ENCODE results near the gene TECPR1.

Gene TECPR1

GRCh38 chr7:98248156-98248555 lies 3.9 kb downstream of the TECPR1 start:
- no peak for TF ChIP-seq TEAD4 (IDR thresholded peaks at IDR 0.05)
- no peak for TF ChIP-seq TCF12 (IDR thresholded peaks at IDR 0.05; ENCODE audit: low read depth)
- TF ChIP-seq MAX (IDR thresholded peaks at IDR 0.05) = no peak
- no peak for TF ChIP-seq YY1 (IDR thresholded peaks at IDR 0.05; ENCODE audit: low read depth)
- TF ChIP-seq CEBPB (IDR thresholded peaks at IDR 0.05) = no peak
- no peak for TF ChIP-seq EGR1 (IDR thresholded peaks at IDR 0.05)
- no peak for TF ChIP-seq EP300 (IDR thresholded peaks at IDR 0.05; ENCODE audit: borderline replicate concordance)
- no peak for TF ChIP-seq NFIC (IDR thresholded peaks at IDR 0.05)
- no peak for TF ChIP-seq USF1 (IDR thresholded peaks at IDR 0.05)
- TF ChIP-seq, protein P1, sequence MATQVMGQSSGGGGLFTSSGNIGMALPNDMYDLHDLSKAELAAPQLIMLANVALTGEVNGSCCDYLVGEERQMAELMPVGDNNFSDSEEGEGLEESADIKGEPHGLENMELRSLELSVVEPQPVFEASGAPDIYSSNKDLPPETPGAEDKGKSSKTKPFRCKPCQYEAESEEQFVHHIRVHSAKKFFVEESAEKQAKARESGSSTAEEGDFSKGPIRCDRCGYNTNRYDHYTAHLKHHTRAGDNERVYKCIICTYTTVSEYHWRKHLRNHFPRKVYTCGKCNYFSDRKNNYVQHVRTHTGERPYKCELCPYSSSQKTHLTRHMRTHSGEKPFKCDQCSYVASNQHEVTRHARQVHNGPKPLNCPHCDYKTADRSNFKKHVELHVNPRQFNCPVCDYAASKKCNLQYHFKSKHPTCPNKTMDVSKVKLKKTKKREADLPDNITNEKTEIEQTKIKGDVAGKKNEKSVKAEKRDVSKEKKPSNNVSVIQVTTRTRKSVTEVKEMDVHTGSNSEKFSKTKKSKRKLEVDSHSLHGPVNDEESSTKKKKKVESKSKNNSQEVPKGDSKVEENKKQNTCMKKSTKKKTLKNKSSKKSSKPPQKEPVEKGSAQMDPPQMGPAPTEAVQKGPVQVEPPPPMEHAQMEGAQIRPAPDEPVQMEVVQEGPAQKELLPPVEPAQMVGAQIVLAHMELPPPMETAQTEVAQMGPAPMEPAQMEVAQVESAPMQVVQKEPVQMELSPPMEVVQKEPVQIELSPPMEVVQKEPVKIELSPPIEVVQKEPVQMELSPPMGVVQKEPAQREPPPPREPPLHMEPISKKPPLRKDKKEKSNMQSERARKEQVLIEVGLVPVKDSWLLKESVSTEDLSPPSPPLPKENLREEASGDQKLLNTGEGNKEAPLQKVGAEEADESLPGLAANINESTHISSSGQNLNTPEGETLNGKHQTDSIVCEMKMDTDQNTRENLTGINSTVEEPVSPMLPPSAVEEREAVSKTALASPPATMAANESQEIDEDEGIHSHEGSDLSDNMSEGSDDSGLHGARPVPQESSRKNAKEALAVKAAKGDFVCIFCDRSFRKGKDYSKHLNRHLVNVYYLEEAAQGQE (IDR thresholded peaks at IDR 0.05; ENCODE audit: low read depth) = no peak
- TF ChIP-seq TAF1 (IDR thresholded peaks at IDR 0.05; ENCODE audit: low read depth) = no peak
- no peak for TF ChIP-seq CREB1 (IDR thresholded peaks at IDR 0.05; ENCODE audit: low read depth)
- TF ChIP-seq ZBTB7A (IDR thresholded peaks at IDR 0.05; ENCODE audit: low read depth) = no peak
- no peak for TF ChIP-seq FOXM1 (IDR thresholded peaks at IDR 0.05; ENCODE audit: borderline replicate concordance, low read depth)
- TF ChIP-seq RAD21 (IDR thresholded peaks at IDR 0.05; ENCODE audit: low read depth) = no peak

GRCh38 chr7:98244871-98245270 lies 7.2 kb downstream of the TECPR1 start:
- no peak for TF ChIP-seq FOXM1 (IDR thresholded peaks at IDR 0.05; ENCODE audit: borderline replicate concordance, low read depth)
- no peak for TF ChIP-seq CEBPB (IDR thresholded peaks at IDR 0.05)
- TF ChIP-seq EGR1 (IDR thresholded peaks at IDR 0.05) = no peak
- no peak for TF ChIP-seq TCF12 (IDR thresholded peaks at IDR 0.05; ENCODE audit: low read depth)
- no peak for TF ChIP-seq TAF1 (IDR thresholded peaks at IDR 0.05; ENCODE audit: low read depth)
- TF ChIP-seq NFIC (IDR thresholded peaks at IDR 0.05) = no peak
- TF ChIP-seq EP300 (IDR thresholded peaks at IDR 0.05; ENCODE audit: borderline replicate concordance) = no peak
- TF ChIP-seq USF1 (IDR thresholded peaks at IDR 0.05) = no peak
- TF ChIP-seq, protein P1 (IDR thresholded peaks at IDR 0.05; ENCODE audit: low read depth) = no peak
- TF ChIP-seq ZBTB7A (IDR thresholded peaks at IDR 0.05; ENCODE audit: low read depth) = no peak
- TF ChIP-seq TEAD4 (IDR thresholded peaks at IDR 0.05) = no peak
- no peak for TF ChIP-seq CREB1 (IDR thresholded peaks at IDR 0.05; ENCODE audit: low read depth)
- no peak for TF ChIP-seq RAD21 (IDR thresholded peaks at IDR 0.05; ENCODE audit: low read depth)
- no peak for TF ChIP-seq YY1 (IDR thresholded peaks at IDR 0.05; ENCODE audit: low read depth)
- no peak for TF ChIP-seq MAX (IDR thresholded peaks at IDR 0.05)

DNA sequence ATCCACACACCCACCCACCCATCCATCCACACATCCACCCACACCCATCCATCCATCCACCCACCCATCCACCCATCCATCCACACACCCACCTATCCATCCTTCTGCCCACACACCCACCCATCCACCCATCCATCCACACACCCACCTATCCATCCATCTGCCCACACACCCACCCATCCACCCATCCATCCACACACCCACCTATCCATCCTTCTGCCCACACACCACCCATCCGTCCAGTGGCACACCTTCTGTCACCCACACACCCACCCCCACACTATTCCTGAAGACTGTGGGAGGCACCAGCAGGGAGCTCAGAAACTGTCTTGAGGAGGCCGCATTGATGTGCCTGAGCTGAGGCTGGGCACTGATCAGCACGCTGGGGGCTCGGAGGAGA lies 9.1 kb downstream of the TECPR1 start:
- TF ChIP-seq MAX (IDR thresholded peaks at IDR 0.05) = no peak

DNA sequence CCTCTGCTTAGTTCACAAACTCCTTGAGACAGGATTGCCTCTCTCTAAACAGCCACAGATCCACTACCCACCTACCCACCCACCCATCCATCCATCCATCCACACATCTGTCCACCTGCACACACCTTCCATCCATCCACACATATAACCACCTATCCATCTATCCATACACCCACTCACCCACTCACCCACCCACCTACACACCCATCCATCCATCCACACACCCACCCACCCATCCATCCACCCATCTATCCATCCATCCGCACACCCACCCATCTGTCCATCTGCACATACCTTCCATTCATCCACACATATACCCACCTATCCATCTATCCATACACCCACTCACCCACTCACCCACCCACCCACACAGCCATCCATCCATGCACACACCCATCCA lies 9.7 kb downstream of the TECPR1 start:
- TF ChIP-seq NFIC (IDR thresholded peaks at IDR 0.05) (no peak), FOXM1 (IDR thresholded peaks at IDR 0.05; ENCODE audit: borderline replicate concordance, low read depth) (no peak), TAF1 (IDR thresholded peaks at IDR 0.05; ENCODE audit: low read depth) (no peak), YY1 (IDR thresholded peaks at IDR 0.05; ENCODE audit: low read depth) (no peak), ZBTB7A (IDR thresholded peaks at IDR 0.05; ENCODE audit: low read depth) (no peak), EP300 (IDR thresholded peaks at IDR 0.05; ENCODE audit: borderline replicate concordance) (no peak), TCF12 (IDR thresholded peaks at IDR 0.05; ENCODE audit: low read depth) (no peak), RAD21 (IDR thresholded peaks at IDR 0.05; ENCODE audit: low read depth) (no peak), CEBPB (IDR thresholded peaks at IDR 0.05) (no peak), EGR1 (IDR thresholded peaks at IDR 0.05) (no peak), USF1 (IDR thresholded peaks at IDR 0.05) (no peak), TEAD4 (IDR thresholded peaks at IDR 0.05) (no peak), CREB1 (IDR thresholded peaks at IDR 0.05; ENCODE audit: low read depth) (no peak), MAX (IDR thresholded peaks at IDR 0.05) (no peak)
- TF ChIP-seq, protein P1 (IDR thresholded peaks at IDR 0.05; ENCODE audit: low read depth) = no peak

Data from Ishikawa (cell line).